ENCODE data around the gene TGFBR2.
"Not testable (repeated sequence)": the region's sequence is repeated elsewhere in the genome, so short reads cannot be mapped to it uniquely, and the experiment has no call there.

TGFBR2 gene

DNA sequence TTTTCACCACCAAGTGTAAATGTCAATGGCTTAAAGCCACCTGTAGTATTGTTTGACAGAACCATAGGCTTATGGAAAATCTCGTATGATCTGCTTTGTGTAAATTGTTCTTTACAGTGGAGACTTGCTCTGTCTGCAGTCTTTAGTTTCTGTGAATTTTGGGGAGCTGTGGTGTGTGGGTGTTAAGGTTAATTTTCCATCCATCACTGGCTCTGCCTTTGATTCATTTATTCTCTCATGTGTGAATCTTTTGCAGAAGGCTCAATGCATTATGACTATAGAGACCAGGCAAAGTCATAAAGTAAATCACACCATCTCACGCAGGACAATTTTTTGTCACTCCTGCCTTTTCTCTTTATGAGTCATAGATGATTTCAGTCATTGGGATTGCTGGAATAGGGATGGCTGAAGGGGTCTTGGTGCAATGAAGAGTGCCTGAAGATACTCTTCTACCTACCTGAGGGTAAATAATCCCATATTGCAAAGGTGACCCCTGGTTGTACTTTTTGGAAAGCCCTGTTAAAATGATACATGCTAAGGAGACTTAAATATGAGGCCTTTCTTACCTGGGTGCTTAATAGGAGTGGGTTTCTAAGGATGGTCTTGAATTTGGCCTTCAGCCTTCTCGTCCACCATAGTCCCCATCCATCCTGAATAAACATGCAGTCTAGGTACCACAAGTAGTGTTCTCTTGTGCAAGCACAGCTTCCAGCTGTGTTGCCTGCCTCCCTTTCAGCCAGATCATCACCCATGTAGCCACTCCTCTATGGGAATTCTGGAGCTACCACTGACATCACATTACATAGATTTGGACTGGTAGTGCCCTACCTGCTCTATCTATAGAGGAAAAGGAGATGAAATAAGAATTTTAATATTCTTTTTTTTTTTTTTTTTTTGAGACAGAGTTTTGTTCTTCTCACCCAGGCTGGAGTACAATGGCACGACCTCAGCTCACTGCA is 14.3 kb downstream of the TGFBR2 start:
- DNase-seq = no peak

DNA sequence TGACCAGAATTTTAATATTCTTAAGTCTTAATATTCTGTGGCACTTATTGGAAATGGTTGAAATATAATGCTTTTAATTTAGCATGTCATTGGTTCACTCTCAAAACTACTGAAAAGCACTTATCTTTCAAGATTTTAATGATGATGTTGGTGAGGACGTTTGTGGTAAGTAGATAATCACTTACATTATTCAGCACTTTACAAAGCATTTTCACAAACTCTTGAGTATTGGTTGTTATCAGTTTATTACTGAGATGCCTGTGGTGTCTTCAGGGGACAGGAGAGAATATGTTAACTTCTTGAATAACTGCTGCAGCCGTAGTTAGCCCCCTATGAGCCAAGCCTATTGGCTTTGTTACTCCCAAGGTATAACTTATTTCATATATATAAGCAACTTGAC is 15.2 kb downstream of the TGFBR2 start:
- DNase-seq = no peak

GRCh38 chr3:30622047-30622545 is 15.7 kb downstream of the TGFBR2 start:
- no peak for DNase-seq

GRCh38 chr3:30622790-30623189 is 16.4 kb downstream of the TGFBR2 start:
- no peak for DNase-seq

GRCh38 chr3:30623351-30623750 is 16.9 kb downstream of the TGFBR2 start:
- no peak for DNase-seq

GRCh38 chr3:30624480-30624879 is 18.1 kb downstream of the TGFBR2 start:
- DNase-seq = not testable (repeated sequence)

DNA sequence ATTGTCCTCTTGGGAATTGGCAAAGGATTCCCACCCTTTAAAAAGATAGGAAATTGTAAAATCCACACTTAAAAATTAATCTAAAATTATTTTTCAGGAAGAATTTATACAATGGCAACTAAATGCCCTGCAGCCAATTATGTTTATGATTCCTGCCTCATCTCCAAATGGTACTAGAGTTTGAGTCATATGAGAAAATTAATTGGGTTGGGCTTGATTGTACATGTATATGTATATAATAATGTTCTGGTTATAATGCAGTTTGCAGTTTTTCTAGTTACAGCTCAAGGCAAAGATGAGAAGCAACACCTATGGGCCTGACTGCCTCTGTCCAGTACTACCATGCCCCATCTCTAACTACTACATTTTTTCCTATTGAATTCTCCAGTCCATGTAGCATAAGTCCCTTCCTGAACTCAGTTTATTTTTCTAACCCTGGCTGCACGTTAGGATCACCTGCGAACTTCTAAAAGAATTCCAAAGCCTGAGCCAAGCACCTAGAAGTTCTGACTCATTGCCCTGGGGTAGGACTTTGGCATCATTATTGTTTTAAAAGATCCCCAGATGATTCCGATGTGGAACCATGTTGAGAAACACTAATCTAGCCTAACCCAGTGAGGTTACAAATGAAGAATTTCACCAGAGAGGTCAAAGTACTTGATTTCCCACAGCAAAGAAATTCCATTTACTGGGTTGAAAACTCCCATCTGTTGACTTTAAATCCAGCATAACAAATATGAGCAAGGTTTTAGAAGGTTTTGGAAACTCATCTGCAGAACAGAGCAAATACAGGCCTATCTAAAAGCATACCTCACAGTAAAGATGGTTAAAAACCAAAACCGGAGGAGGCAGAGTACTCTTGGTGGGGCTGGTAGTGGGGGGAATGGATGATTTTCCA is 19.4 kb downstream of the TGFBR2 start:
- DNase-seq = no peak

GRCh38 chr3:30626443-30627180 is 20.2 kb downstream of the TGFBR2 start:
- DNase-seq = no peak

DNA sequence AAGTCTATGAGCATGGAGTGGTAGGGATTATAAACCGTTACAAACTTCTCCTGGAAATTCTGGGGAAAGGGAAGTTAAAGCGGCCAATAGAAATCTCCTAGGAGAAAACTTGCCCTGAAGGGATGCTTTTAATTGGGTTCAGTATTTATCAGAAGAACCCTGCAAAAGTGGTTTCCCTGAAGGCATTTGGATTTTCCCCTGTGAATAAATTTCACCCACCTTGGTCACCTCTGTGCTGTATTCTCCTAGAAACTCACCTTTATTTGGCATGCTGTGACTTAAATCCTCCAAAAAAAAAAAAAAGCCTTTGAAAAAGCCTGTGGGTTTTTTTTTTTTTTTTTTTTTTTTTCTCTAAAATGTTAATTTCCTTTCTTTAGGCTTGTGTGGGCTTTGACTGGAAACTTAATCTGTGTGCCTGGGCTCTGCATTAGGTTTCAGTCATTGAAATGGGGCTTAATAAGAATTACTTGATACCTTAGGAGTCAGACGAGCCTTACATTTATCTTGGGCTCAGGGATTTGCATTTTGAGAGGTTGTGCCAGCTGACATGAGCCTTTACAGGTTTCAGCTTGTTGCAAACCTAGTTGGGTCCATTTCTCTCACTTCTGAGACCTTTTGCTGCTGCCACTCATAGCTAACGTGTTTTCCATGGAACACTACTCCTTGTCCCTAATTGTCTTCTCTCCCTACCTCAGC is 22.0 kb downstream of the TGFBR2 start:
- DNase-seq = no peak

DNA sequence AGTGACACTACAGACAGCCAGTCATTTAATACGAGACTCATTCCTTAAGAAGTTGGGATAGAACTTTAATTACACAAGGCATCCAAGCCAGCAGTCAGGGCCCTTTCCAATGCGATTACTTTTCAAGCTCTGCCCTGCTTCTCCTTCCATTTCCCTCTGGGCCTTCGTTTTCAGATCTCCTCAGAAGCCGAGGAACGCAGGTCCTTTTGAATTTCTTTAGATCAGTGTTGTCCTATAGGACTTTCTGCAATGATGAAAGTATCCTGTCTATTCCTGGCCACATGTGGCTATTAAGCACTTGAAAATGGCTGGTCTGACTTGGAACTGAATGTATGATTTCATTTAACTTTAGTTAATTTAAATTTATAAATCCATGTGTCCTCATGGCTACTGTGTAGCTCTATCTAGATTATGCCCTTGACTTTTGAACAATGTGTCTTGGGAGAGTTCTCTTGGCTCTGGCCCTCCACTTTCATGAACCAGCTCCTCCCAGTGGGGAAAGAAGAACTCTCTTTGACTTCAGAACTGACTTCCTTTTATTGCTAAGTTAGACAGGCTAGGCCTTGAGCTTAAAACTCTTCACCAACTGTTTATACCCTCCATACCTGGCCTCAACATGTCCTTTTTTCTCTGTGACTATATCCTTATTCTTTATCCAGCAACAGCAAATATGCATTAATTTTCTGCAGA is 22.6 kb downstream of the TGFBR2 start:
- DNase-seq = peak; percentile 32

DNA sequence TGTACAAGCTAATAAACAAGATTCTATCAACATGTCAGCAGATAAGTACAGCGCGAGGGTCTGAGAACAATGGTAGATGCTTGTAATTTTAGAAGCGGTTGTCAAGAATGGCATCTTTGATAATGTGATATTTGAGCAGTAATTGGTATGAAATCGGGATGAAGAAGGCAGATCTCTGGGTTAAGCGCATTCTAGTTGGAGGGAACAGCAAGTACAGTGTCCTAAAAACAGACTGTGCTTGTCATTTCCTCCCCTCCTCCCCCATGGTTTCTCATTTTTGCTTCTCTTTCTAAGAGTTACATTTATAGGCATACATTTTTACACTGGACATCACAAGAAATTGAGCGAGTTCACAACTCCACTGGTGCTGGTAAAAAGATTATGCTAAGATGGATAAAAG is 23.3 kb downstream of the TGFBR2 start:
- no peak for DNase-seq

DNA sequence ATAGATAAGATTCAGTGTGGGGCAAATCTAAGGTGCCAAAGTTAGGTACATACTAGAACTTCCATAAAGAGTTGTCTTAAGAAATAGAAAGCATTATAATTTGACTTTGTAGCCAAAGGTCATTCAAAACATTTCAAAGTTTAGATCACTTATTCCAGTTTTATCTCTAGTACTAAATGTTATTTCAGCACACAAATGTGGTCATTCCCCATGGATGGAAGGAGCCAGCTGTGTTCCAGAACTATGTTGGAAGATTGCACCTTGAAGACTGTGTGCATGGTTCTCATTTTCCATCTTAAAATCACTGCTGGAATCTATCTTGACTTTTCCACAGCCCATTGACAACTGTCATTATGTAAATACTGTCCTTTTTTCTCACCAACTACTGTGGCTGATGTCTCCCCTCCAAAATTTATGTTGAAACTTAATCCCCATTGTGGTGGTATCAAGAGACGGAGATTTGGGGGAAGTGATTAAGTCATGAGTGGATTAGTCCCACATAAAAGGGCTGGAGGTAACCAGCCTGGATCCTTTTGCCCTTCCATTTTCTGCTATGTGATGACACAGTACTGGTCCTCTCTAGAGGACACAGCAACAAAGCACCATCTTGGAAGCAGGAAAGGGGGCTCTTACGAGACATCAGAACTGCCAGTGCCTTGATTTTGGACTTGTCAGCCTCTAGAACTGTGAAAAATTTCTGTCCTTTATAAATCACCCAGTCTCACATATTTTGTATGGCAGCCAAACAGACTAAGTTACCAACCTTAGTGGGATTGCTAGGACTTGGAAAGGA is 24.0 kb downstream of the TGFBR2 start:
- DNase-seq = no peak

GRCh38 chr3:30631243-30631904 is 25.0 kb downstream of the TGFBR2 start:
- DNase-seq = peak; percentile 44

DNA sequence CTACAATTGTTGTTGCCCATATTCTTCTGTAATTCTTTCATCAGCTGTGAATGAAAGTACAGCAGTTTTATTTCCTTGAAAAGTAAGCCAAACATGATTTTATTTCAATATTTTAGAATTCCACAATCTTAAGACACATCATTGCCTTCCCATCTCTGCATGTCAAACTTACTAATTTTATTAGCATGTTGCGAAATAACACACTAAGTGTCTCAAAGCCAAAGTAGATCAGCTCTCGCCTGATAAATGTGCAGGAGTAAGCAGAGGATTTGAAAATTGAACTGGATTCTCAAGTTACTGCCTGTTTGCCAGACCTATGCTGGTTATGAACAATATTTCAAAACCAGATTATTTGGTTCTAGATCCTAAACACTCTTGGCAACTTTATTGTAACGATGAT is 25.7 kb downstream of the TGFBR2 start:
- DNase-seq = no peak

GRCh38 chr3:30632521-30632920 is 26.1 kb downstream of the TGFBR2 start:
- no peak for DNase-seq

DNA sequence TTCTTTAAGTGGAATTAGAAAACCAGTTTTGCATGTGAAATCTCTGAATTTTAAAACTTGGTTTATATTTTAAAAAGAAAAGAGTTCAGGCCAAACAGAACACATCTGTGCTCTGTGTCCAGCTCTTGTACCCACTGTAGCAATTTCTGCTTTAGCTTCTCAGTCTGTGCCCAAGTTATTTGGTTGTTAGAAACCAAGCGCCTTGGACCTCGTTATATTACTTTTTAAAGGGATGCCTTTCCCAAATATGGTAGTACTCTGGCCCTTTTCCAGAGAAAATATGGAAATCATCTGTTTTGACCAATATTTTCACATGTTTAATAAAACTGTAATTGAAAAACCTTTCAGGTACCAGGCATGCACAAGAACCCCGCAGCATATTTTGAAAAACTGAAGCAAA is 27.3 kb downstream of the TGFBR2 start:
- DNase-seq = no peak

GRCh38 chr3:30634761-30635735 is 28.6 kb downstream of the TGFBR2 start:
- DNase-seq = no peak

DNA sequence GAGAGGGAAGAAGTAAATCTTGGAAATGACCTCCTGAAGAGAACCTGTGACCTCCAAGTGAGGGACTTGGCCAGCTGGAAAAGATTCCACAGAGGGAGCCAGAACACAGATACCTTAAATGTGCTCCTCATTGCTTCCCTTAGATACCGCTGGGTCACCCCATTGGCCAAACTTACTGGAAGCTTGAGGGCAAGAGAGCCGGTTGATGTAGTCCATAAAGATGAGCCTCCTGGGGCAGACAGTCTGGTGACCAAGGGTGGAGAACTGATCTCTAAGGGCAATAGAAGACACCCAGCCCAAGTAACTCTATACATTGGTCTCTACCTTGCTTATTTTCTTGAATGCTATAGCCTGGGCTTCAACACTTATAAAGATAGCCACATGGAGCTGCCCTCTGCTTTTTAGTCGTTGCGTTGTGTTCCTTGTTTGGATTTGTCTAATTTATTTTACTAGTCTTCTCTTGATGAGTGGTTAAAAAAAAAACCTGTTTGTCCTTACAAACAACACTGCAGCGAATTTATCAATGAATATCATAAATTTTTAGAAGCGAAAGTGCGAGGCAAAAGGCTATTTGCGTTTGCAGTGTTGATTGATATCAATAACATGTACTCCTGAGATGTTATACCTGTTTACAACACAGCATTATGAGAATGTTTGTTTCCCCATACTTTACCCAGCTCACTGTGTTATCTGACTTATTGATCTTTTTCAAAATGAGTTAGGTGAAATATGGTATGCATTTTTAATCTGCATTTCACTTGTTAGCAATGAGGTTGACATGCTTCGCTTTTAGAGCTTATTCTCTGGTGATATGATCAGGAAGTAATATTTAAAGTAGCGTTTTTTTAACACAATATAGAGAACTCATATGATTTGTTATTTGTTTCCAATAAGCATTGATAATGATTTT is 31.2 kb downstream of the TGFBR2 start:
- DNase-seq = no peak

Measured in CD4-positive, alpha-beta T cell treated with Interferon gamma for 1 hour (primary cell).